Measurements from ENCODE around the gene RIPPLY3.
"Not testable (repeated sequence)": the region's sequence is repeated elsewhere in the genome, so short reads cannot be mapped to it uniquely, and the experiment has no call there.

Gene RIPPLY3

GRCh38 chr21:37030864-37031263 lies 24.4 kb downstream of the RIPPLY3 start:
- TF ChIP-seq CTCF (IDR thresholded peaks at IDR 0.05; ENCODE audit: extremely low read depth, insufficient read depth, missing control alignments) = no peak
- no peak for DNase-seq (ENCODE audit: low spot score)
- in situ Hi-C loops (cut with MboI; ENCODE audit: low pct_unique_long_range_greater_than_20kb, low sequenced_read_pairs, unreplicated experiment) = loop anchor here (10.0 kb wide), 1 partner anchor 56 kb away; no protein-coding TSS in a partner anchor

- no peak for DNase-seq (ENCODE audit: low spot score)
- in situ Hi-C loops (cut with MboI; ENCODE audit: low pct_unique_long_range_greater_than_20kb, low sequenced_read_pairs, unreplicated experiment) = loop anchor here (10.0 kb wide), 1 partner anchor 57 kb away; no protein-coding TSS in a partner anchor
- no peak for TF ChIP-seq CTCF (IDR thresholded peaks at IDR 0.05; ENCODE audit: extremely low read depth, insufficient read depth, missing control alignments)
Measured at GRCh38 chr21:37032293-37032692, 25.8 kb downstream of the RIPPLY3 start.

GRCh38 chr21:37032877-37033471 lies 26.5 kb downstream of the RIPPLY3 start:
- in situ Hi-C loops (cut with MboI; ENCODE audit: low pct_unique_long_range_greater_than_20kb, low sequenced_read_pairs, unreplicated experiment) = loop anchor here (10.0 kb wide), 1 partner anchor 58 kb away; no protein-coding TSS in a partner anchor
- no peak for TF ChIP-seq CTCF (IDR thresholded peaks at IDR 0.05; ENCODE audit: extremely low read depth, insufficient read depth, missing control alignments)
- no peak for DNase-seq (ENCODE audit: low spot score)

GRCh38 chr21:37034394-37034793 lies 27.9 kb downstream of the RIPPLY3 start:
- in situ Hi-C loops (cut with MboI; ENCODE audit: low pct_unique_long_range_greater_than_20kb, low sequenced_read_pairs, unreplicated experiment) = loop anchor here (10.0 kb wide), 1 partner anchor 60 kb away; no protein-coding TSS in a partner anchor
- DNase-seq (ENCODE audit: low spot score) = not testable (repeated sequence)

- TF ChIP-seq CTCF (IDR thresholded peaks at IDR 0.05; ENCODE audit: extremely low read depth, insufficient read depth, missing control alignments) = no peak
- no peak for DNase-seq (ENCODE audit: low spot score)
Measured at GRCh38 chr21:37036177-37036576, 29.7 kb downstream of the RIPPLY3 start.

GRCh38 chr21:37039411-37040075 lies 33.0 kb downstream of the RIPPLY3 start:
- no peak for DNase-seq (ENCODE audit: low spot score)
- TF ChIP-seq CTCF (IDR thresholded peaks at IDR 0.05; ENCODE audit: extremely low read depth, insufficient read depth, missing control alignments) = no peak
- in situ Hi-C loops (cut with MboI; ENCODE audit: low pct_unique_long_range_greater_than_20kb, low sequenced_read_pairs, unreplicated experiment) = loop anchor here (10.0 kb wide), 1 partner anchor 65 kb away; no protein-coding TSS in a partner anchor

More at GRCh38 chr21:37036177-37036576, 29.7 kb downstream of the RIPPLY3 start:
- in situ Hi-C loops (cut with MboI; ENCODE audit: low pct_unique_long_range_greater_than_20kb, low sequenced_read_pairs, unreplicated experiment) = loop anchor here (10.0 kb wide), 1 partner anchor 61 kb away; no protein-coding TSS in a partner anchor

- TF ChIP-seq CTCF (IDR thresholded peaks at IDR 0.05; ENCODE audit: extremely low read depth, insufficient read depth, missing control alignments) = no peak
- in situ Hi-C loops (cut with MboI; ENCODE audit: low pct_unique_long_range_greater_than_20kb, low sequenced_read_pairs, unreplicated experiment) = no loop called here
Measured at GRCh38 chr21:37040212-37040611, 33.7 kb downstream of the RIPPLY3 start.

More at GRCh38 chr21:37040212-37040611, 33.7 kb downstream of the RIPPLY3 start:
- DNase-seq (ENCODE audit: low spot score) = no peak
